GF-D8 (cell line): ENCODE measurements around the gene FOXN3.

Experiments used
- DNase-seq: peaks from one replicate; lab custom pipeline; 2025; lab: John Stamatoyannopoulos, UW

The FOXN3 gene

GRCh38 chr14:89359477-89360222 lies 57.4 kb downstream of the FOXN3 start:
- DNase-seq: no peak

- DNase-seq: peak; percentile 38
Observed at GRCh38 chr14:89357655-89358297, 59.3 kb downstream of the FOXN3 start.

- no peak for DNase-seq
Observed at GRCh38 chr14:89356927-89357326, 60.1 kb downstream of the FOXN3 start.

- no peak for DNase-seq
Observed at GRCh38 chr14:89356496-89356895, 60.5 kb downstream of the FOXN3 start.

- DNase-seq: no peak
Observed at GRCh38 chr14:89353766-89354113, 63.3 kb downstream of the FOXN3 start.

- DNase-seq: no peak
Observed at GRCh38 chr14:89352976-89353765, 63.9 kb downstream of the FOXN3 start.

- peak; percentile 47 for DNase-seq
Observed at GRCh38 chr14:89351516-89352404, 65.3 kb downstream of the FOXN3 start.

- DNase-seq: no peak
Observed at GRCh38 chr14:89351221-89351515, 65.9 kb downstream of the FOXN3 start.

GRCh38 chr14:89350152-89350551 lies 66.9 kb downstream of the FOXN3 start:
- no peak for DNase-seq

GRCh38 chr14:89349171-89350008 lies 67.6 kb downstream of the FOXN3 start:
- DNase-seq: no peak

- DNase-seq: no peak
Observed at GRCh38 chr14:89348722-89349121, 68.3 kb downstream of the FOXN3 start.

GRCh38 chr14:89347885-89348284 lies 69.1 kb downstream of the FOXN3 start:
- DNase-seq: no peak

- no peak for DNase-seq
Observed at GRCh38 chr14:89344920-89345254, 72.1 kb downstream of the FOXN3 start.

- DNase-seq: no peak
Observed at GRCh38 chr14:89343356-89343755, 73.7 kb downstream of the FOXN3 start.

- no peak for DNase-seq
Observed at GRCh38 chr14:89342049-89342448, 75.0 kb downstream of the FOXN3 start.

GRCh38 chr14:89340200-89341181 lies 76.5 kb downstream of the FOXN3 start:
- DNase-seq: peak; percentile 4

- DNase-seq: no peak
Observed at GRCh38 chr14:89339579-89339978, 77.5 kb downstream of the FOXN3 start.

- DNase-seq: no peak
Observed at GRCh38 chr14:89339158-89339557, 77.9 kb downstream of the FOXN3 start.

GRCh38 chr14:89336338-89336737 lies 80.7 kb downstream of the FOXN3 start:
- no peak for DNase-seq

GRCh38 chr14:89332031-89332430 lies 85.0 kb downstream of the FOXN3 start:
- DNase-seq: no peak
